Neural progenitor cell (in vitro differentiated cells): ENCODE data around the gene INSIG1. TPM values are rescaled to one million over a fixed set of nuclear protein-coding genes. Genes with fewer than 3 reads are reported as not detected.

Experiments
- DNase-seq: peaks from one replicate; pipeline ENCODE4 v3.0.0-alpha.2; 2016; ENCODE audit warnings: low spot score
- H2AFZ ChIP-seq: fragments of 200-600 bp; sonication (generic); replicated peaks from 2 replicates; pipeline ENCODE4 v1.6.1; 2016; ENCODE audit warnings: antibody characterized with exemption
- H3F3A ChIP-seq: fragments of 200-600 bp; sonication (generic); 2 replicates; pipeline ENCODE4 v1.6.1; 2016; ENCODE audit warnings: antibody characterized with exemption, low read depth
- H3K27ac ChIP-seq: fragments of 200-600 bp; sonication (generic); 2 replicates; pipeline ENCODE4 v1.5.1; 2016; ENCODE audit warnings: mild to moderate bottlenecking
- H3K27me3 ChIP-seq: fragments of 200-600 bp; sonication (generic); 2 replicates; pipeline ENCODE4 v1.6.1; 2016; ENCODE audit warnings: mild to moderate bottlenecking, moderate library complexity
- H3K36me3 ChIP-seq: fragments of 200-600 bp; sonication (generic); 2 replicates; pipeline ENCODE4 v1.5.1; 2016
- H3K4me1 ChIP-seq: fragments of 200-600 bp; sonication (generic); 2 replicates; pipeline ENCODE4 v1.6.1; 2016; ENCODE audit warnings: mixed run types
- H3K4me2 ChIP-seq: fragments of 200-600 bp; sonication (generic); 2 replicates; pipeline ENCODE4 v1.6.1; 2016
- H3K4me3 ChIP-seq: fragments of 200-600 bp; sonication (generic); 2 replicates; pipeline ENCODE4 v1.5.1; 2016
- H3K79me2 ChIP-seq: fragments of 200-600 bp; sonication (generic); 2 replicates; pipeline ENCODE4 v1.6.1; 2016; ENCODE audit warnings: low read depth
- H3K9ac ChIP-seq: fragments of 200-600 bp; sonication (generic); 2 replicates; pipeline ENCODE4 v1.6.1; 2016
- H3K9me3 ChIP-seq: fragments of 200-600 bp; sonication (generic); 2 replicates; pipeline ENCODE4 v1.5.1; 2016; ENCODE audit warnings: low read depth
- H4K20me1 ChIP-seq: fragments of 200-600 bp; sonication (generic); 2 replicates; pipeline ENCODE4 v1.6.1; 2016; ENCODE audit warnings: low read depth
- H3K27ac Mint-ChIP-seq: 3 replicates; pipeline ENCODE4 v1.8.0; 2021; ENCODE audit warnings: mixed read lengths
- H3K27me3 Mint-ChIP-seq: 2 replicates; pipeline ENCODE4 v1.8.0; 2022; ENCODE audit warnings: low read depth, mild to moderate bottlenecking, inconsistent platforms, moderate library complexity, mixed read lengths; ENCODE audit not compliant: insufficient read depth
- H3K36me3 Mint-ChIP-seq: 3 replicates; pipeline ENCODE4 v1.8.0; 2021; ENCODE audit warnings: mixed read lengths
- H3K4me1 Mint-ChIP-seq: 3 replicates; pipeline ENCODE4 v1.8.0; 2021; ENCODE audit warnings: mixed read lengths
- H3K4me3 Mint-ChIP-seq: 3 replicates; pipeline ENCODE4 v1.8.0; 2021; ENCODE audit warnings: mild to moderate bottlenecking, moderate library complexity, mixed read lengths
- H3K9me3 Mint-ChIP-seq: 3 replicates; pipeline ENCODE4 v1.8.0; 2020; ENCODE audit warnings: mixed read lengths
- CTCF ChIP-seq: fragments of 200-600 bp; sonication (generic); IDR thresholded peaks from 2 replicates; pipeline ENCODE4 v1.5.1; 2017; ENCODE audit warnings: antibody characterized with exemption, mild to moderate bottlenecking
- EZH2 ChIP-seq: fragments of 200-600 bp; sonication (generic); IDR thresholded peaks from 2 replicates; pipeline ENCODE4 v1.6.1; 2017; ENCODE audit warnings: antibody characterized with exemption, mild to moderate bottlenecking, moderate library complexity
- EZH2phosphoT487 ChIP-seq: fragments of 200-600 bp; sonication (generic); IDR thresholded peaks from 2 replicates; pipeline ENCODE4 v1.6.1; 2017; ENCODE audit warnings: antibody characterized with exemption
- total RNA-seq: library from RNA; depleted of rRNA; stranded (reverse); fragments of >200 nt; gene quantifications from 2 replicates; pipeline ENCODE4 v1.2.3, GENCODE V29; 2015; ENCODE audit warnings: low replicate concordance

The INSIG1 gene
- total RNA-seq, 1 donor from 2014 or later: 94.3 TPM

GRCh38 chr7:155280446-155281397 lies 17.0 kb upstream of the INSIG1 start:
- Histone ChIP-seq H4K20me1 (no peaks in the 10 kb centered on the region), H3K9me3 (no peaks in the 10 kb centered on the region), H3K4me3 (no peak overlapping the region), H3K27ac (no peak overlapping the region), H3K36me3 (no peaks in the 10 kb centered on the region), H3K27me3 (no peaks in the 10 kb centered on the region), H3F3A (no peaks in the 10 kb centered on the region), H3K4me2 (peak overlapping the region; percentile 15), H2AFZ (peak overlapping the region; percentile 63), H3K9ac (no peak overlapping the region), H3K79me2 (no peaks in the 10 kb centered on the region), H3K4me1 (peaks cover 16% of the 10 kb centered on the region)
- no peak for TF ChIP-seq EZH2phosphoT487
- no peak for TF ChIP-seq CTCF
- no peak for TF ChIP-seq EZH2
- peak overlapping the region; percentile 48 for H3K4me3 Mint-ChIP-seq
- DNase-seq: no peak
- H3K27ac Mint-ChIP-seq: peak overlapping the region; percentile 69
- peaks cover 3% of the 10 kb centered on the region for H3K27me3 Mint-ChIP-seq
- H3K36me3 Mint-ChIP-seq: no peaks in the 10 kb centered on the region
- peaks cover 15% of the 10 kb centered on the region for H3K4me1 Mint-ChIP-seq
- H3K9me3 Mint-ChIP-seq: no peaks in the 10 kb centered on the region

GRCh38 chr7:155281398-155281969 lies 16.2 kb upstream of the INSIG1 start:
- Histone ChIP-seq H3K4me2 (peak overlapping the region; percentile 15), H3K36me3 (no peaks in the 10 kb centered on the region), H3K27me3 (no peaks in the 10 kb centered on the region), H3K9ac (no peak overlapping the region), H3K4me3 (no peak overlapping the region), H3K4me1 (peaks cover 16% of the 10 kb centered on the region), H3K27ac (no peak overlapping the region), H3K79me2 (no peaks in the 10 kb centered on the region), H3F3A (no peaks in the 10 kb centered on the region), H2AFZ (no peak overlapping the region), H4K20me1 (no peaks in the 10 kb centered on the region), H3K9me3 (no peaks in the 10 kb centered on the region)
- Mint-ChIP-seq H3K9me3 (peaks cover 2% of the 10 kb centered on the region), H3K27me3 (peaks cover 3% of the 10 kb centered on the region), H3K27ac (no peak overlapping the region), H3K4me1 (peaks cover 15% of the 10 kb centered on the region), H3K4me3 (no peak overlapping the region), H3K36me3 (no peaks in the 10 kb centered on the region)
- TF ChIP-seq CTCF (no peak), EZH2 (no peak), EZH2phosphoT487 (no peak)
- no peak for DNase-seq

- no peak overlapping the region for H2AFZ ChIP-seq
- no peak overlapping the region for H3K27ac ChIP-seq
- H3K4me3 Mint-ChIP-seq: no peak overlapping the region
- no peaks in the 10 kb centered on the region for H4K20me1 ChIP-seq
- H3K27me3 ChIP-seq: no peaks in the 10 kb centered on the region
- peaks cover 15% of the 10 kb centered on the region for H3K4me1 Mint-ChIP-seq
- no peak for TF ChIP-seq EZH2
- no peak for TF ChIP-seq CTCF
- no peak for TF ChIP-seq EZH2phosphoT487
- no peak for DNase-seq
- no peak overlapping the region for H3K4me3 ChIP-seq
- H3K79me2 ChIP-seq: no peaks in the 10 kb centered on the region
- no peak overlapping the region for H3K9ac ChIP-seq
- peaks cover 11% of the 10 kb centered on the region for H3K4me1 ChIP-seq
- H3K27me3 Mint-ChIP-seq: peaks cover 3% of the 10 kb centered on the region
- no peak overlapping the region for H3K27ac Mint-ChIP-seq
- no peak overlapping the region for H3K4me2 ChIP-seq
- no peaks in the 10 kb centered on the region for H3K36me3 Mint-ChIP-seq
- no peaks in the 10 kb centered on the region for H3K36me3 ChIP-seq
- H3K9me3 ChIP-seq: no peaks in the 10 kb centered on the region
- peaks cover 2% of the 10 kb centered on the region for H3K9me3 Mint-ChIP-seq
- no peaks in the 10 kb centered on the region for H3F3A ChIP-seq
Measured at GRCh38 chr7:155282671-155283070, 15.0 kb upstream of the INSIG1 start.
